Stomach smooth muscle (tissue), 2 donors: Measurements from ENCODE around the gene TTC12.

ENCODE experiments used
- H3K27ac ChIP-seq: one replicate; pipeline ENCODE4 v1.7.0; 2013; ENCODE audit warnings: mild to moderate bottlenecking, low read length, inconsistent platforms
- H3K27me3 ChIP-seq, 2 donors: one replicate each; pipeline ENCODE4 v1.7.0; 2013; ENCODE audit warnings: low read length in 2 of 2; ENCODE audit not compliant: insufficient read depth in 2 of 2, control insufficient read depth in 1 of 2
- H3K36me3 ChIP-seq, 2 donors: one replicate each; pipeline ENCODE4 v1.7.0; 2013; ENCODE audit warnings: low read length in 2 of 2; ENCODE audit not compliant: control insufficient read depth in 2 of 2, insufficient read depth in 2 of 2
- H3K4me1 ChIP-seq: one replicate; pipeline ENCODE4 v1.7.0; 2013; ENCODE audit warnings: low read length; ENCODE audit not compliant: control insufficient read depth, insufficient read depth
- H3K4me3 ChIP-seq, 2 donors: one replicate each; pipeline ENCODE4 v1.7.0; 2013; ENCODE audit warnings: low read length in 2 of 2
- H3K9ac ChIP-seq, 2 donors: one replicate each; pipeline ENCODE4 v1.7.0; 2013; ENCODE audit warnings: low read length in 2 of 2, mild to moderate bottlenecking in 1 of 2
- H3K9me3 ChIP-seq, 2 donors: one replicate each; pipeline ENCODE4 v1.7.0; 2013; ENCODE audit warnings: low read length in 2 of 2; ENCODE audit not compliant: control insufficient read depth in 2 of 2
- donor health status: healthy.
- donor health status: Pancreatic carcinoma.

The TTC12 gene

GRCh38 chr11:113373306-113373705 is 58.9 kb downstream of the TTC12 start:
- Histone ChIP-seq H3K27ac (no peak overlapping the region), H3K9me3 (no peaks in the 10 kb centered on the region), H3K4me1 (no peaks in the 10 kb centered on the region), H3K9ac (no peak overlapping the region), H3K36me3 (peaks cover 0 to 6% of the 10 kb centered on the region in 2 donors), H3K4me3 (no peak overlapping the region), H3K27me3 (no peaks in the 10 kb centered on the region)

DNA sequence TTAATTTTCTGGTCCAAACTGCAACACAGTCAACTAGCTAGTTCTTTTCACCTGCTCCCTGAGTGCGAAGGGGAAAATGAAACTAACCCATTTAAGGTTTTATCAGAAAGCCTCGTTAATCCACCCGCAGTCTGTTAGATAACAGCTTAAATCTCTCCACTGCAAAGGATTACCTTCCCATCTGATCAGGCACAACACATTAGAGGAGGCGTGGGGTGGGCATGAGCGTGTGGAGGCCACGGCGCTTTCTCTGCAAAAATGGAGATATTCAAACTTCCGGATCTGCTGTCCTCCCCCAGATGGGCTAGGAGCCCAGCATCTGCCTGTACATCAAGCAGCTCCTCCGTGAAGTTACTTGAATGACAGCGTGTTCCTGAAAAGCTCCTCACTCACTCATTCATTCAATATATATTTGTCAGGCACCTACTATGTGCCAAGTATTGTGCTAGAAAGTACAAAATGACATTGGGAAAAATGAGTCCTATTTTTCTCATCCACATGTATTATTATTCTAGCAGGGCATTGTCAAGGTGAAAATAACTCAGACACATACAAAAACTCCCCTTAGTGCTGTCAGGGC is 59.7 kb downstream of the TTC12 start:
- no peaks in the 10 kb centered on the region for H3K27me3 ChIP-seq
- no peak overlapping the region for H3K9ac ChIP-seq
- peaks cover 0 to 3% of the 10 kb centered on the region in 2 donors for H3K36me3 ChIP-seq
- H3K27ac ChIP-seq = no peak overlapping the region
- no peaks in the 10 kb centered on the region for H3K4me1 ChIP-seq
- H3K4me3 ChIP-seq = no peak overlapping the region
- H3K9me3 ChIP-seq = no peaks in the 10 kb centered on the region

- Histone ChIP-seq H3K4me3 (no peak overlapping the region), H3K4me1 (no peaks in the 10 kb centered on the region), H3K27me3 (no peaks in the 10 kb centered on the region), H3K9ac (no peak overlapping the region), H3K9me3 (no peaks in the 10 kb centered on the region), H3K27ac (no peak overlapping the region), H3K36me3 (peaks cover 0 to 3% of the 10 kb centered on the region in 2 donors)
Observed at GRCh38 chr11:113375402-113375801, 61.0 kb downstream of the TTC12 start.

DNA sequence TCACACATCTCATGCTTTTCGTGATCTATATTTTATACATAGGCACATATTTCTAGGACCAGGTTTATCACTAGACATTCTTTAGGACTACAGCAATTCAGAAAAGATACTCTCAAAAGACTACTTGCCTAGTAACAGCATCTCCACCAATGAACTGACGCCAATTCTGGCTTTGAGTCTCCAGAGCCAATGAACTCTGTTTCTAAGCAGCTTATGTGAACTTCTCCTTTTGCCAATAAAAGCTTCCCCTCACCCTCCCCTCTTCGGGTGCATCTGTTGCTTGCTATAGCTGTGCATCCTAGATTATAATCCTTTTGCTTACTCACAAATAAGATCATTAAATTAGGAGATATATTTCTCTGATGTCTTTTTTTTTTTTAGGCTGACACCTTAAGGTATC is 61.8 kb downstream of the TTC12 start:
- peaks cover 0 to 3% of the 10 kb centered on the region in 2 donors for H3K36me3 ChIP-seq
- H3K9me3 ChIP-seq = no peaks in the 10 kb centered on the region
- H3K9ac ChIP-seq = no peak overlapping the region
- no peak overlapping the region for H3K27ac ChIP-seq
- no peaks in the 10 kb centered on the region for H3K4me1 ChIP-seq
- H3K27me3 ChIP-seq = no peaks in the 10 kb centered on the region
- H3K4me3 ChIP-seq = no peak overlapping the region

- Histone ChIP-seq H3K36me3 (peaks cover 0 to 3% of the 10 kb centered on the region in 2 donors), H3K27ac (no peak overlapping the region), H3K9ac (no peak overlapping the region), H3K27me3 (no peaks in the 10 kb centered on the region), H3K9me3 (no peaks in the 10 kb centered on the region), H3K4me1 (no peaks in the 10 kb centered on the region), H3K4me3 (no peak overlapping the region)
Observed at GRCh38 chr11:113377681-113378412, 63.5 kb downstream of the TTC12 start.

GRCh38 chr11:113378692-113379091 is 64.3 kb downstream of the TTC12 start:
- H3K9ac ChIP-seq = no peak overlapping the region
- H3K36me3 ChIP-seq = no peaks in the 10 kb centered on the region
- H3K27ac ChIP-seq = no peak overlapping the region
- H3K27me3 ChIP-seq = no peaks in the 10 kb centered on the region
- H3K4me1 ChIP-seq = no peaks in the 10 kb centered on the region
- H3K4me3 ChIP-seq = no peak overlapping the region
- H3K9me3 ChIP-seq = no peaks in the 10 kb centered on the region

GRCh38 chr11:113382121-113382520 is 67.7 kb downstream of the TTC12 start:
- Histone ChIP-seq H3K4me1 (no peaks in the 10 kb centered on the region), H3K27ac (no peak overlapping the region)

DNA sequence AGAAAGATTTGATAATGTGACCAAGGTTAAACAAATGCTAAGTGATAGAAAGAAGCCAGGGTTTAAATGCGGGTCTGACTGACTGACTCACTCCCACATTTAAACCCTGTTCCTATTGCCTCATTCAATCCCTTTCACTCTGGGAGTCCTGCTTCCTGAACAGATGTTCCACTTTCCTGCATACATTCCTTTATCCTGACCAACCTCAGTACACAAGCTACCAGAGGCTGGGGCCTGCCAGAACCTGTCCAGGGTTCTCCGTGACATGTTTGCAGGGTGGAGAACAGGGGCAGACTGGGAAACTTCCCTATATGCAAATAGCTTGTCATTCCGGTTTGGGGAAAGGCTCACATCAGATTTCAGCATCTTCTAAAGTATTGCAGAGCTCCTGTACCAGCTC is 70.2 kb downstream of the TTC12 start:
- H3K4me1 ChIP-seq = no peaks in the 10 kb centered on the region
- no peaks in the 10 kb centered on the region for H3K9me3 ChIP-seq
- H3K27ac ChIP-seq = no peak overlapping the region
- H3K27me3 ChIP-seq = peaks cover 17 to 25% of the 10 kb centered on the region in 2 donors
- no peak overlapping the region for H3K4me3 ChIP-seq
- no peaks in the 10 kb centered on the region for H3K36me3 ChIP-seq
- no peak overlapping the region for H3K9ac ChIP-seq

More at GRCh38 chr11:113382121-113382520, 67.7 kb downstream of the TTC12 start:
- H3K9ac ChIP-seq = no peak overlapping the region
- no peaks in the 10 kb centered on the region for H3K36me3 ChIP-seq
- no peaks in the 10 kb centered on the region for H3K9me3 ChIP-seq
- H3K4me3 ChIP-seq = no peak overlapping the region
- H3K27me3 ChIP-seq = peaks cover 4 to 8% of the 10 kb centered on the region in 2 donors

GRCh38 chr11:113385749-113386148 is 71.4 kb downstream of the TTC12 start:
- peaks cover 22 to 25% of the 10 kb centered on the region in 2 donors for H3K27me3 ChIP-seq
- H3K36me3 ChIP-seq = no peaks in the 10 kb centered on the region
- H3K9ac ChIP-seq = no peak overlapping the region
- H3K9me3 ChIP-seq = no peaks in the 10 kb centered on the region
- H3K4me1 ChIP-seq = no peaks in the 10 kb centered on the region
- no peak overlapping the region for H3K27ac ChIP-seq
- H3K4me3 ChIP-seq = no peak overlapping the region

DNA sequence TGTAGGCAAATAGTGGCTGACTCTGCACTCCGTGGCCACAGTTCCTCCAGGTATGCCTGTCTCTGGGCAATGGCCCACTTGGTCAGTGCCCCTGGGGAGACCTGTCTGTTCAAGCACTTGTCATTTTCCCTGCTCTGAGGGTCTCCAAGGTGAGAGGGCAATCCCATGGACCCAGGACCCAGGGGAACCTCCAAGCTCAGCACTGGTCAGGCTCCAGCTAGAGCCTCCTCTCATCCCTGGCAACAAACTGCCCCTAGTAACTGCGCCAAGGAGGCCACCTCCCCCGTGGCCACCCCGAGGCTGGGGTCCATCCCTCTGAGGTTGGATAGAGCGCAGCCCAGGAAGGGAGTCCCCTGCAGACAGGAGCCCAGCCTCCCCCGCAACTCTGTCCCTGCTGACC is 72.5 kb downstream of the TTC12 start:
- Histone ChIP-seq H3K36me3 (no peaks in the 10 kb centered on the region), H3K9me3 (no peaks in the 10 kb centered on the region), H3K9ac (no peak overlapping the region), H3K4me1 (no peaks in the 10 kb centered on the region), H3K27me3 (peaks cover 22 to 27% of the 10 kb centered on the region in 2 donors), H3K27ac (no peak overlapping the region), H3K4me3 (no peak overlapping the region)

- H3K27ac ChIP-seq = no peak within 1 kb of the TSS
- no peaks in the 10 kb centered on the region for H3K4me1 ChIP-seq
- H3K9ac ChIP-seq = no peak within 1 kb of the TSS
- H3K9me3 ChIP-seq = no peaks in the 10 kb centered on the region
- H3K36me3 ChIP-seq = no peaks in the 10 kb centered on the region
- H3K4me3 ChIP-seq = peak within 1 kb of the TSS in 1 of 2 donors; percentile 22
- H3K27me3 ChIP-seq = peaks cover 22 to 29% of the 10 kb centered on the region in 2 donors
Observed at GRCh38 chr11:113387605-113388211, 73.3 kb downstream of the TTC12 start, which contains the start of gene ANKK1. Gene ANKK1 (plus strand): TSS chr11:113387779. CDS start chr11:113387885, 106 bp downstream.
